K562 (cell line): ENCODE data around the gene NPDC1. TPM values are rescaled to one million over a fixed set of nuclear protein-coding genes. Genes with fewer than 3 reads are reported as not detected.

ENCODE experiments used
- ATAC-seq: fragments of 200-7000 bp; cut with Tn5 transposase; 3 replicates; pipeline ENCODE4 v1.9.1; 2020; ENCODE audit warnings: moderate library complexity
- BruUV-seq: library from RNA; stranded (reverse); fragments of 400-500 nt; replicated peaks from 2 replicates; lab custom pipeline; 2021; lab: Mats Ljungman, UMichigan
- CTCF ChIA-PET: fragments of 300-600 bp; formaldehyde crosslinking; extraction: SDS; loops from one replicate; lab custom pipeline; 2021; ENCODE audit warnings: low intra/inter-chr PET ratio; lab: Yijun Ruan, JAX
- POLR2A ChIA-PET: fragments of 300-600, 350-650 bp; sonication (Branson Sonifier 250); formaldehyde crosslinking; extraction: SDS; loops from one replicate; lab custom pipeline; 2021; ENCODE audit warnings: antibody characterized with exemption, inconsistent platforms; lab: Yijun Ruan, JAX
- DNase-seq, 4 experiments: peaks; one replicate each; pipeline versions ENCODE4 v3.0.0 to v3.0.0-alpha.2; 2011 to 2018; ENCODE audit warnings: low spot score in 3 of 4, mixed read lengths in 3 of 4; ENCODE audit errors: extremely low read depth in 1 of 4
- FAIRE-seq: peaks from 2 replicates; lab custom pipeline; 2011; peaks lifted over from hg19 to GRCh38; lab: Jason Lieb, UNC
- H2AFZ ChIP-seq: 2 replicates; pipeline ENCODE4 v1.6.0; 2011; ENCODE audit warnings: low read depth, low read length, control low read depth, inconsistent platforms
- H3K27ac ChIP-seq: fragments of 200-600 bp; 3 replicates; pipeline ENCODE4 v1.8.0; 2011; ENCODE audit warnings: low read depth, mild to moderate bottlenecking, control low read depth, inconsistent platforms, low read length, moderate library complexity, mixed read lengths; ENCODE audit errors: extremely low read depth
- H3K27me3 ChIP-seq, 2 experiments: fragments of 300-600 bp in 1 of 2; 2 replicates in 1 of 2; 3 replicates in 1 of 2; pipeline versions ENCODE4 v1.6.0 to v1.8.0; 2011; ENCODE audit warnings: inconsistent platforms in 2 of 2, low read length in 2 of 2, mild to moderate bottlenecking in 1 of 2, mixed read lengths in 1 of 2, moderate library complexity in 1 of 2; ENCODE audit not compliant: control insufficient read depth in 2 of 2, insufficient read depth in 2 of 2
- H3K36me3 ChIP-seq: fragments of 300-600 bp; 3 replicates; pipeline ENCODE4 v1.8.0; 2011; ENCODE audit warnings: mild to moderate bottlenecking, low read length, inconsistent platforms; ENCODE audit not compliant: control insufficient read depth, insufficient read depth
- H3K4me1 ChIP-seq, 2 experiments: fragments of 200-600 bp in 1 of 2; replicated peaks in 1 of 2; 2 replicates in 1 of 2; 3 replicates in 1 of 2; pipeline versions ENCODE4 v1.5.1 to v1.8.0; 2011; ENCODE audit warnings: inconsistent platforms in 2 of 2, low read length in 2 of 2, mild to moderate bottlenecking in 1 of 2, mixed read lengths in 1 of 2, moderate library complexity in 1 of 2; ENCODE audit not compliant: control insufficient read depth in 2 of 2, insufficient read depth in 2 of 2
- H3K4me2 ChIP-seq: 2 replicates; pipeline ENCODE4 v1.6.1; 2011; ENCODE audit warnings: low read length, control low read depth, inconsistent platforms, mixed read lengths; ENCODE audit not compliant: insufficient read depth
- H3K4me3 ChIP-seq: fragments of 200-600 bp; sonication (generic), shearing (Covaris generic); 2 replicates; pipeline ENCODE4 v1.5.1; 2016; ENCODE audit warnings: control low read depth, inconsistent platforms
- H3K79me2 ChIP-seq: fragments of 200-600 bp; 3 replicates; pipeline ENCODE4 v1.8.0; 2011; ENCODE audit warnings: low read length, inconsistent platforms; ENCODE audit not compliant: control insufficient read depth, insufficient read depth
- H3K9ac ChIP-seq, 2 experiments: 2 replicates each; pipeline versions ENCODE4 v1.6.0 to v1.6.1; 2011; ENCODE audit warnings: low read depth in 2 of 2, low read length in 2 of 2, control low read depth in 1 of 2, inconsistent platforms in 1 of 2, mild to moderate bottlenecking in 1 of 2, mixed read lengths in 1 of 2; ENCODE audit not compliant: insufficient read depth in 1 of 2
- H3K9me1 ChIP-seq: one replicate; pipeline ENCODE4 v1.6.0; 2011; ENCODE audit warnings: inconsistent platforms, mild to moderate bottlenecking, low read length, moderate library complexity; ENCODE audit not compliant: control insufficient read depth, insufficient read depth
- H3K9me3 ChIP-seq: replicated peaks from 2 replicates; pipeline ENCODE4 v1.5.1; 2011; ENCODE audit warnings: low read depth, low read length, inconsistent platforms; ENCODE audit not compliant: control insufficient read depth, insufficient read depth
- H4K20me1 ChIP-seq: replicated peaks from 2 replicates; pipeline ENCODE4 v1.6.1; 2011; ENCODE audit warnings: low read length, inconsistent platforms, mixed read lengths; ENCODE audit not compliant: control insufficient read depth, insufficient read depth
- BRD9 ChIP-seq: fragments of 450-650 bp; IDR thresholded peaks from 2 replicates; pipeline ENCODE4 v1.6.1; 2018; ENCODE audit warnings: low read depth; ENCODE audit not compliant: partially characterized antibody
- DACH1 ChIP-seq: fragments of 450-650 bp; IDR thresholded peaks from 2 replicates; pipeline ENCODE4 v1.6.1; 2018; ENCODE audit not compliant: partially characterized antibody
- ELK3 ChIP-seq: fragments of 450-650 bp; formaldehyde crosslinking; IDR thresholded peaks from 2 replicates; pipeline ENCODE4 v1.4.0; 2020; ENCODE audit warnings: mild to moderate bottlenecking
- EWSR1 ChIP-seq: fragments of 450-650 bp; IDR thresholded peaks from 2 replicates; pipeline ENCODE4 v1.6.1; 2018; ENCODE audit warnings: borderline replicate concordance, mild to moderate bottlenecking, low read depth, moderate library complexity; ENCODE audit not compliant: partially characterized antibody
- FOS ChIP-seq: IDR thresholded peaks from 3 replicates; pipeline ENCODE4 v1.6.1; 2011; ENCODE audit not compliant: insufficient read length; ENCODE audit errors: extremely low read depth
- FOSL1 ChIP-seq: fragments of 200-800 bp; sonication (Bioruptor generic); conservative IDR thresholded peaks from 2 replicates; pipeline ENCODE4 v1.6.1; 2016; ENCODE audit warnings: missing genetic modification characterization, missing compliant biosample characterization
- HNRNPUL1 ChIP-seq: fragments of 200-400 bp; formaldehyde crosslinking; IDR thresholded peaks from 2 replicates; pipeline ENCODE4 v1.6.1; 2017; ENCODE audit warnings: low read length
- MED1 ChIP-seq: sonication (generic); formaldehyde crosslinking; IDR thresholded peaks from 2 replicates; pipeline ENCODE4 v1.8.1; 2023; ENCODE audit warnings: missing genetic modification reagents, borderline replicate concordance
- MEF2D ChIP-seq: conservative IDR thresholded peaks from 2 replicates; pipeline ENCODE4 v1.6.1; 2016; ENCODE audit warnings: low read depth, missing genetic modification characterization, missing compliant biosample characterization
- POLR2G ChIP-seq: fragments of 200-400 bp; formaldehyde crosslinking; IDR thresholded peaks from 2 replicates; pipeline ENCODE4 v1.6.1; 2017; ENCODE audit warnings: low read depth, mild to moderate bottlenecking, antibody characterized with exemption, low read length, moderate library complexity
- SMARCE1 ChIP-seq: fragments of 450-650 bp; IDR thresholded peaks from 2 replicates; pipeline ENCODE4 v1.7.1; 2016; ENCODE audit warnings: mild to moderate bottlenecking
- SNIP1 ChIP-seq: fragments of 450-650 bp; IDR thresholded peaks from 2 replicates; pipeline ENCODE4 v1.7.1; 2017; ENCODE audit warnings: low read depth, mild to moderate bottlenecking
- STAG1 ChIP-seq: sonication (generic); formaldehyde crosslinking; IDR thresholded peaks from 2 replicates; pipeline ENCODE4 v1.5.0; 2020; ENCODE audit warnings: missing genetic modification reagents, borderline replicate concordance
- ZBTB2 ChIP-seq: fragments of 450-650 bp; IDR thresholded peaks from 2 replicates; pipeline ENCODE4 v1.6.1; 2016; ENCODE audit warnings: antibody characterized with exemption
- ZNF830 ChIP-seq: fragments of 250-450 bp; sonication (Bioruptor Pico); IDR thresholded peaks from 2 replicates; pipeline ENCODE4 v1.5.0; 2021; ENCODE audit warnings: mild to moderate bottlenecking
- WGBS: fragments of 100-300 bp; shearing (Covaris generic); methylation state at CpG from one replicate; pipeline ENCODE4 v1.1.6; 2016; ENCODE audit warnings: low coverage, mixed read lengths; ENCODE audit not compliant: insufficient coverage; ENCODE audit errors: missing lambda C conversion rate; 5-methylcytosine and 5-hydroxymethylcytosine counted together
- in situ Hi-C: fragments of 300-500 bp; cut with MboI; formaldehyde crosslinking; loops from 4 replicates; pipeline ENCODE4 v1.15.0; 2018; ENCODE audit warnings: inconsistent platforms, mixed read lengths
- intact Hi-C: fragments of 100-400 bp; cut with micrococcal nuclease; formaldehyde crosslinking; loops from 2 replicates; pipeline ENCODE4 v1.14.2; 2022
- polyA plus RNA-seq, 8 experiments: library from polyadenylated mRNA; depleted of rRNA in 4 of 8; stranded (reverse) in 5 of 8; unstranded in 3 of 8; fragments of >200 nt; fragmentation: Nextera tagmentation in 2 of 8; fragmentation: Illumina TruSeq in 1 of 8; extraction: Ambion mirVana in 2 of 8; extraction: Trizol in 1 of 8; gene quantifications; 2 replicates each; pipeline versions ENCODE4 v1.2.1 to v1.2.3, GENCODE V29; 2011 to 2014; ENCODE audit warnings: inconsistent platforms in 1 of 8, missing spikeins in 1 of 8
- total RNA-seq, 7 experiments: library from RNA; depleted of rRNA in 6 of 7; stranded (reverse); fragments of >200 nt in 6 of 7; fragmentation: Illumina TruSeq in 2 of 7; extraction: Trizol in 2 of 7; gene quantifications; 2 replicates each; pipeline versions ENCODE4 v1.2.1 to v1.2.3, GENCODE V29; 2011 to 2021; ENCODE audit warnings: low replicate concordance in 1 of 7
- TF ChIP-seq, protein P1 (sequence below): fragments of 250-450 bp; sonication (Bioruptor Pico); IDR thresholded peaks from 2 replicates; pipeline ENCODE4 v1.5.0; 2020; ENCODE audit warnings: mild to moderate bottlenecking
- TF ChIP-seq, protein P2 (sequence below): fragments of 450-650 bp; IDR thresholded peaks from 2 replicates; pipeline ENCODE4 v1.6.1; 2018; ENCODE audit warnings: mild to moderate bottlenecking, low read depth; ENCODE audit not compliant: partially characterized antibody

Gene NPDC1
- total and polyA plus RNA-seq, 9 of the 15 experiments (the other 6 are each of a cell fraction or from before 2014, with no cell fraction given): 0.06 to 2.1 (median 0.53) TPM; not detected in 3

DNA sequence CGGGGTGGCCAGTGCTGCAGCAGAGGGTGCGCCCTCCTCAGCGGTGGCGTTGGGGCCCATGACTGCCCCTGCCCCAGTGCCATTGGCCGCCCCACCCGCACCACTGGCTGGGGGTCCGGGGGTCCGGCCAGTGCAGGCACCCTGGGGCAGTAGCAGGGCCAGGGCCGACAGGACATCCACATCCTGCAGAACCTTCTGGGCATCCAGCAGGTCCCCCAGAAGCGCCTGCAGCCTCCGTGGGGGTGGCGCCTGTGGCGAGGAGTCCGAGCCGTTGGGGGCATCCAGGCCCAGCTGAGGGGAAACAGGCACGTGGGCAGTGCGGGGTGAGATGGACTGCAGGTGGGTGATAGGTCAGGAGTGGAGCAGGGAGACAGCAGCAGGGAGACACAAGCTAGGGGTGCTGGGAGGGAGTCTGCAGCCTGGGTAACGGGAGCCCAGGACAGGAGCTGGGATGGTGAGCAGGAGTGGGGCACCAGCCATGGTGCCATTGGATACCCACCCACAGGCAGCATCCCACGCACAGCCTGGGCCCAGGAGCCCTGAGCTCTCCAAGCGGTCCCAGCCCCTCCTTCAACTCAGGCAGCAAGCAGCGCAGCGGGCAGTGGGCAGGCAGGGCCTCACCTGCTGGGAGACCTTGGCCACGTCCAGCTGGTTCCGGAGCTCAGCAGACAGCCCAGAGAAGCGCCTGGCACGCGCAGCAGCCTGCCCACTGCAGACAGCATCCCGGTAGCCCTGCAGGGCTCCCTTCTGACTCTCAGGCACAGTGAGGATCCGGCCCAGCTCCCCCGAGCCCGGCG lies 25.0 kb downstream of the NPDC1 start:
- WGBS: 45% methylated on average over 22 of the region's 32 CpGs
- CTCF ChIA-PET: no interaction called here

More for the DNA sequence above, 25.0 kb downstream of the NPDC1 start:
- H3K9me1 ChIP-seq: no peaks in the 10 kb centered on the region
- FAIRE-seq (no peak), ATAC-seq (no peak), DNase-seq (no peak)
- peaks cover 4 to 85% of the 10 kb centered on the region in 2 experiments; a peak in 4 of 5 replicates for H3K4me1 ChIP-seq
- H3K36me3 ChIP-seq: no peaks in the 10 kb centered on the region
- 0 out of 2 replicates have a peak, but pooled peaks cover 5% of the 10 kb centered on the region for H4K20me1 ChIP-seq
- TF ChIP-seq ZNF830 (CRISPR knock-in tag): no peak
- no peak for TF ChIP-seq STAG1 (CRISPR knock-in tag)
- TF ChIP-seq EWSR1: no peak
- TF ChIP-seq MEF2D: no peak
- TF ChIP-seq, protein P1, sequence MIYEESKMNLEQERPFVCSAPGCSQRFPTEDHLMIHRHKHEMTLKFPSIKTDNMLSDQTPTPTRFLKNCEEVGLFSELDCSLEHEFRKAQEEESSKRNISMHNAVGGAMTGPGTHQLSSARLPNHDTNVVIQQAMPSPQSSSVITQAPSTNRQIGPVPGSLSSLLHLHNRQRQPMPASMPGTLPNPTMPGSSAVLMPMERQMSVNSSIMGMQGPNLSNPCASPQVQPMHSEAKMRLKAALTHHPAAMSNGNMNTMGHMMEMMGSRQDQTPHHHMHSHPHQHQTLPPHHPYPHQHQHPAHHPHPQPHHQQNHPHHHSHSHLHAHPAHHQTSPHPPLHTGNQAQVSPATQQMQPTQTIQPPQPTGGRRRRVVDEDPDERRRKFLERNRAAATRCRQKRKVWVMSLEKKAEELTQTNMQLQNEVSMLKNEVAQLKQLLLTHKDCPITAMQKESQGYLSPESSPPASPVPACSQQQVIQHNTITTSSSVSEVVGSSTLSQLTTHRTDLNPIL: no peak
- no peak for TF ChIP-seq FOS
- TF ChIP-seq ZBTB2: no peak
- TF ChIP-seq HNRNPUL1: no peak
- no peak for TF ChIP-seq ELK3 (CRISPR knock-in tag)
- no peak for TF ChIP-seq SNIP1
- TF ChIP-seq FOSL1 (tag): no peak
- TF ChIP-seq SMARCE1: no peak
- TF ChIP-seq POLR2G: 0 out of 2 replicates have a peak, but pooled peaks have one; percentile 21
- TF ChIP-seq DACH1: no peak
- TF ChIP-seq, protein P2, sequence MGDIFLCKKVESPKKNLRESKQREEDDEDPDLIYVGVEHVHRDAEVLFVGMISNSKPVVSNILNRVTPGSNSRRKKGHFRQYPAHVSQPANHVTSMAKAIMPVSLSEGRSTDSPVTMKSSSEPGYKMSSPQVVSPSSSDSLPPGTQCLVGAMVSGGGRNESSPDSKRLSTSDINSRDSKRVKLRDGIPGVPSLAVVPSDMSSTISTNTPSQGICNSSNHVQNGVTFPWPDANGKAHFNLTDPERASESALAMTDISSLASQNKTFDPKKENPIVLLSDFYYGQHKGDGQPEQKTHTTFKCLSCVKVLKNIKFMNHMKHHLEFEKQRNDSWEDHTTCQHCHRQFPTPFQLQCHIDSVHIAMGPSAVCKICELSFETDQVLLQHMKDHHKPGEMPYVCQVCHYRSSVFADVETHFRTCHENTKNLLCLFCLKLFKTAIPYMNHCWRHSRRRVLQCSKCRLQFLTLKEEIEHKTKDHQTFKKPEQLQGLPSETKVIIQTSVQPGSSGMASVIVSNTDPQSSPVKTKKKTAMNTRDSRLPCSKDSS: no peak
- no peak for TF ChIP-seq BRD9
- TF ChIP-seq MED1: 0 out of 2 replicates have a peak, but pooled peaks have one; percentile 30
- H3K4me2 ChIP-seq: no peak overlapping the region
- POLR2A ChIA-PET: no interaction called here
- no TSS peak for BruUV-seq
- intact Hi-C loops: no loop called here
- no peak overlapping the region for H2AFZ ChIP-seq
- in situ Hi-C loops: no loop called here
- H3K4me3 ChIP-seq: no peak overlapping the region
- no peaks in the 10 kb centered on the region for H3K79me2 ChIP-seq
- H3K27ac ChIP-seq: no peak overlapping the region
- peak overlapping the region in 1 of 2 experiments; percentile 52; a peak in 2 of 4 replicates for H3K9ac ChIP-seq
- no peaks in the 10 kb centered on the region for H3K27me3 ChIP-seq
- no peaks in the 10 kb centered on the region for H3K9me3 ChIP-seq
